Left renal pelvis (tissue), 4 donors: Measurements from ENCODE around the gene SCYL3. TPM values are rescaled to one million over a fixed set of nuclear protein-coding genes. Genes with fewer than 3 reads are reported as not detected.
"Not testable (repeated sequence)": the region's sequence is repeated elsewhere in the genome, so short reads cannot be mapped to it uniquely, and the experiment has no call there.

ENCODE experiments used
- DNase-seq, 4 donors: peaks; one replicate each; pipeline ENCODE4 v3.0.0-alpha.2; 2013; ENCODE audit warnings: low read depth in 4 of 4, low spot score in 3 of 4
- polyA plus RNA-seq, 4 donors: library from polyadenylated mRNA; unstranded; fragments of 120-200 nt; gene quantifications; one replicate each; pipeline ENCODE4 v1.2.1, GENCODE V29; 2013; ENCODE audit not compliant: insufficient read length in 4 of 4

The SCYL3 gene
- 10 to 100 TPM; 12.4 to 21.6 (median 19.6) TPM for polyA plus RNA-seq

GRCh38 chr1:169893645-169894423 lies at the start of gene SCYL3:
SCYL3 (minus strand) TSS chr1:169893896; CDS start chr1:169888840, 5,056 bp downstream.
- peak; percentile 95 to 98 (median 96) for DNase-seq

DNA sequence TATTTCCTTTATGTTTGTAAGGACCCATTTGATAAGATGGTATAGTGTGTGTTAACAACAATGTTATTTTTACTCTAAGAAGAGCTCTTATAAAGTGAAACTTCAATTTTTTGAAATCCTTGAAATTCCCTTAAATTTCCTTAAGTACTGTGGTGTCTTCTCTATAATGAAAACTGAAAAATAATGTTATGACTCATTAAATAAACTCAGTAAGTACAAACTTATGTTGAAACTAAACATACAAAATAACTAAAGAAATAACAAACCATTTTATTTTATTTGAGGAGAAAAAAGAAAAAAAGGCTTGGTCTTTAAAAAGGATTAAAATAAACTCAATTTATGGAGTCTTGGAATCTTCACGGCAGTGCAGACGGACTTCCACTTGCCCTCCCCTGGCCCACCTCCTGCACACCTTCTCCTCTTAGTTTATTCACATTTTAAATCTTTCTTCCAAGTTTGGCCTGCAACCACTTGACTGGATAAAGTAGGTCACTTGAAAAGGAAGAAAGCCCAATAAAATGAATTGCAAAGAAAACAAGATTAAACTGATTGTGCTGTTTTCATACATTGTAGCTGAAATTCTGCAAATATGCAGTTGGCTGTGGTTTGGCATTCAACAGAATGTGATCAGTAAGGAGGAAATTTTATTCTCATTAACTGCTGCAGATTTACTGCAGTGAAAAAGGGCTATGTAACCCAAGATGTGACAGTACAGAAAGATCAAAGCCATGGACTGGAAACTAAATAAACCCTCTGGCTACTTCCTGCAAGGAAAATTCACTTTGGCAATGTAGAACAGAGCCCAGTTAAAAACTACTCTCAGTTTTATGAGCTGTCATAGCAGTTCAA lies 48.5 kb upstream of the SCYL3 start:
- peak in 2 of 4 donors; percentile 12 to 55 for DNase-seq

- no peak for DNase-seq
Observed at GRCh38 chr1:169933984-169934725, 40.5 kb upstream of the SCYL3 start.

- DNase-seq: no peak
Observed at GRCh38 chr1:169931795-169932231, 38.1 kb upstream of the SCYL3 start.

- DNase-seq: no peak
Observed at GRCh38 chr1:169929210-169929526, 35.5 kb upstream of the SCYL3 start.

GRCh38 chr1:169928438-169929209 lies 34.9 kb upstream of the SCYL3 start:
- peak in 1 of 4 donors; percentile 22 for DNase-seq

DNA sequence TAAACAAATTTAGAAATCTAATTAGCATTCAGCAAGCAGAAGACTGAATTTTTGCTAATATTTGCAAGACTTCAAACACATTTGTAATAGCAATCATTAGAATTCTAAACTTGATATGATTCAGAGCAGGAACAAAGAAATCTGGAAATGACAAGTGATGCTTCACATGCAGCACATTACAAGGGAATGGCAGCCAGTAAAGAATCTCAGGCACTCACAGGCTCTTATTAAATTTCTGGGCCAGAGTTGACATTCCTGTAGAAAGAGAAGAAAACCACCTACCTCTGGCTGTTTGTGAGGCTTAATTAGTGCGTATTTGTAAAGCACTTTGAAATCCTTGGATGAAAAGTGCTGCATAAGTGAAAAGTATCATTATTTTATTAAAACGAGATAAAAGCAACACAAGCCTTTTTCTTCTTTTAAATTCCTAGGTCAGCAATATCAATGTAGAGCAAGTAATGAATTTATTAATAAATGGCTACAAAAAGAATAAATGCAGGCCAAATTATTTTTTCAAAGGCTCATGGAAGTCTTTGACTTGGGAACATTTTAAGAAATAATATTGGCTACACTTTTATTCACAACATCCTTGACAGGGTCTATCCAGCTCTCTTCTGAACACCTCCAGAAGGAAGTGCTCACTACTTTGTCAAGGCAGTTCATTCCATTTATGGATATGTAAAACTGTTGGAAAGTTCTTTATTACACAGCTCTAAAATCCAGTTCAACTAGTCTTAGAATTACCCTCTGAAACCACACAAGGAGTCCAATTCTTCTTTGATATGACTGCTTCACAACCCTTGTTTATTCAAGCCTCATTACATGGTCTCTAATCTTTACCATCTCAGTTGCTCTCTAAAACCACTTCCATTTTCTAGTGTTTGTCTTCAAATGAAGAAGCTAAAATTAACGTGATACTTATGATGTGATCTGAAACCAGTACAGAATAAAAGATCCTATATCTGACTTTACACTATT lies 32.1 kb upstream of the SCYL3 start:
- no peak for DNase-seq

GRCh38 chr1:169924829-169925228 lies 31.1 kb upstream of the SCYL3 start:
- DNase-seq: no peak

DNA sequence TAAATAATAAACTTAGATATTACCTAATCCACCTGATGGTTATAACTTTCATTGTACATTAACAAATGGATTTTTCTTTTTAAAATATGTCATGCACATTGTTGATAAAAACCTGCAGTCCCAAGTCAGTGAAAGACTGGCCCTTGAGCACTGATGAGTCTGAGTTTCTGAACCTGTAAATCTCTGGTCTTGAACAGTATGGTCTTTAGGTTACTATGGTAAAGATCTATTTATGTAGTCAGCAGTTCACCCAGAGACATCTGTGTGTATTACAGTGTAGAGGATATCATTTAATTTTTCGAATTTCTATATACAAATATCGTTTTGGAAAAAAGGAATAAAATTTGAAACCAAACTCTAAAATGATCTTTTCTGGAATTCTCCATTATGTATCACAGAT lies 30.4 kb upstream of the SCYL3 start:
- no peak for DNase-seq

- DNase-seq: no peak
Observed at GRCh38 chr1:169921080-169921479, 27.4 kb upstream of the SCYL3 start.

- DNase-seq: no peak
Observed at GRCh38 chr1:169918927-169919326, 25.2 kb upstream of the SCYL3 start.

DNA sequence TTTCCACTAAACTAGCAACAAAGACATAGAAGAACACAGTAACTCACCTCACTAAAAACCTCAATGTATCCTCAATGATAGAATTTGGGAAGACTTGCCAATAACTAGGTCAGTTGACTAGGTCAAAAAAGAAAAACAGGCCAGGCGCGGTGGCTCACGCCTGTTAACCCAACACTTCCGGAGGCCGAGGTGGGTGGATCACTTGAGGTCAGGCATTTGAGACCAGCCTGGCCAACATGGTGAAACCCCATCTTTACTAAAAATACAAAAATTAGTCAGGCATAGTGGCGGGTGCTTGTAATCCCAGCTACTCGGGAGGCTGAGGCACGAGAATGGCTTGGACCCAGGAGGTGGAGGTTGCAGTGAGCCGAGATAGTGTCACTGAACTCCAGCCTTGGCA lies 24.5 kb upstream of the SCYL3 start:
- DNase-seq: not testable (repeated sequence)

DNA sequence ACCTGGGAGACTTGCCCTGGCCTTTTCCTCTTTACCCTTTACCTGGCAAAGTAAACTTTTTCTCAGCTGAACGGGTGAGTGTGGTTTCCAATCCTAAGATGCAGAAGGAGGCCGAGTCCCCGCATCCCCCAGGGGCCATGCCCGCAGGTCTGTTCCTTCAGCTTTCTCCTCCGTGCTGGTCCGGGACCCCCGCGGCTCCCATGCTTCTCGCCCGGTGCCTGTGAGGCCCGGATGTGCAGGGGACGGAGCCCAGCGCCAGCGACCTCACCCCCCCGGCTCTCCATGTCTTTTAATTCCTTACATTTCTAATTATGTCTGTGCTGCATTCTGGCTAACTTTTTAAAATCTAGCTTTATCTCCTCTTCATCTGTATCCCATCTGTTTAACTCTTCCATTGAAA lies 21.5 kb upstream of the SCYL3 start:
- no peak for DNase-seq

DNA sequence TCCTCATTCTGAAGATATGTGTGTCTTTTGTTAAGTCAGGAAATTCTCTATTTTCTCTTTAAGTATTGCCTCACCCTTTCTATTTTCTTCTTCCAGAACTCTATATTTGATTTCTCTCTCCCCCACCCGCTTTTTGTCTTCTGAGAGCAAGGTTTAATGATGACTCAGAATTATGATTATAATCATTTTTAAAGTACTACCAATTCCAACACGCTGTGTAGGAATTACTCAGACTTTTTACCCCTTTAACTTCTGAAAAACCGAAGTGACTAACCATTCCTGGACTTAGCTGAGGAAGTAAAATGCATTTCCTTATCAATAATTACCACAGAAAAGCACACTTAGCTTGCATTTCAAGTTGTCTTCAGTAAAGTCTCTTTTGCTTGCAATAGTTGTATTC lies 20.8 kb upstream of the SCYL3 start:
- DNase-seq: no peak

DNA sequence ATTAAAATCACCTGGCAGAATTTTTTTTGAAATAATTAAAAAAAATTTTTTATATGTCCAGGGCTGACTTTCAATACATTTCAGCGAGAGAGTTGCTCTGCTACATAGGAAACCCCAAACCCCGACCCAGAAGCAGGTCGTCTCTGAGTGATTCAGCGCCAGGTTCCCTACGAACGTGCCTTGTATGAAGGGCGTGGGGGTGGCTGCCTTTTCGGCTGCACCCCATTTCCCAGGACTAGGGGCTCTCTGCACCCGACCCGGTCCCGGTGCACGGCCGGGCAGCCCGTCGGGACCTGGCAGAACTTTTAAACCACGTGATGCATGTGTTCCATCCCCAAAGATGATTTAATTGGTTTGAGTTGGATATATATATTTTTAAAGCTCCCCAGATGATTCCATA lies 15.8 kb upstream of the SCYL3 start:
- no peak for DNase-seq

DNA sequence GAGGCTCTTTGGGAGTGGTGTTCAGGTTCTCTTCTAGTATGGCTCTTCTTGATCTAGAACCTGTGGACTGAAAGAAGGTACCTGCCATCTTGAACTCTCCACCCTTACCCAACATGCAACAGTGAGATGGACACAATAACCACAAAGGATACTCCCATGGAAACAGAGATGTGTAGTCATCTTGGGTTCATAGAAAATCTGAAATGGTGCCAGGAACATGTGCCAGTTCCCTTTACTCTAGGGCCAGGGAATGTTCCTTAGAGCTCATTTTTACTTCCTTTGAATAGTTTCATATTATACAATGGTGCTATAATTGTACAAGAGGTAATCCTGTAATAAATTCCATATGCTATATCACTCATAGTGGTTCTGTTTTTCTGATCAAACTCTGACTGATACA lies 13.2 kb upstream of the SCYL3 start:
- DNase-seq: no peak

DNA sequence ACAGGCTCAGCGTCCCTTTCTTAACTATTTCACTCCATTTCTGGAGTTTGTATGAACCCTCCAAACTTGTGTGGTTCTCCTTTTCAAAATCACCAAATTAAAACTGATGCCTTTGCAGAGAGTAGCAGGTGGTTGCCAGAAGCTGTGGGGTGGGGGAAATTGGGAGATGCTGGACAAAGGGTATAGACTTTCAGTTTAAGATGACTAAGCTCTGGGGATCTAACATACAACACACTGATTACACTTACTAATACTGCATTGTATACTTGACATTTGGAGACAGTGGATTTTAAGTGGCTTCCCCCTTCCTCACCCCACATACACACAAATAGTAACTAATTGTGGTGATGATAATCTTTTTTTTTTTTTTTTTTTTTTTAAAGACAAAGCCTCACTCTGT lies 11.1 kb upstream of the SCYL3 start:
- no peak for DNase-seq

- DNase-seq: no peak
Observed at GRCh38 chr1:169902751-169903150, 9.1 kb upstream of the SCYL3 start.

DNA sequence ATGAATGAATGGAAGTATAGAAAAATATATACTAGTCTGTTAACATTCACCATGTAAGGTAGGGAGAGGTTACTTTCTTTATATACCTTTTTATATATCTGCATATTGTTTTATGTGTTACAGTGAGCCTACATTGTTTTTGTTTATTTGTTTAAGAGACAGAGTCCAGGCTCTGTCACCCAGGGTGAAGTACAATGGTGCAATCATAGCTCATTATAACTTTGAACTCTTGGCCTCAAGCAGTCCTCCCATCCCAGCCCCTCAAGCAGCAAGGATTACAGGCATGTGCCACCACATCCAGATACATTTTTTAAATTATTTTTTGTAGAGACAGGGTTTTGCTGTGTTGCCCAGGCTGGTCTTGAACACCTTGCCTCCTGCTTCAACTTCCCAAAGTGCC lies 7.4 kb upstream of the SCYL3 start:
- DNase-seq: no peak
